ENCODE data around the gene TCL1B.

The TCL1B gene

DNA sequence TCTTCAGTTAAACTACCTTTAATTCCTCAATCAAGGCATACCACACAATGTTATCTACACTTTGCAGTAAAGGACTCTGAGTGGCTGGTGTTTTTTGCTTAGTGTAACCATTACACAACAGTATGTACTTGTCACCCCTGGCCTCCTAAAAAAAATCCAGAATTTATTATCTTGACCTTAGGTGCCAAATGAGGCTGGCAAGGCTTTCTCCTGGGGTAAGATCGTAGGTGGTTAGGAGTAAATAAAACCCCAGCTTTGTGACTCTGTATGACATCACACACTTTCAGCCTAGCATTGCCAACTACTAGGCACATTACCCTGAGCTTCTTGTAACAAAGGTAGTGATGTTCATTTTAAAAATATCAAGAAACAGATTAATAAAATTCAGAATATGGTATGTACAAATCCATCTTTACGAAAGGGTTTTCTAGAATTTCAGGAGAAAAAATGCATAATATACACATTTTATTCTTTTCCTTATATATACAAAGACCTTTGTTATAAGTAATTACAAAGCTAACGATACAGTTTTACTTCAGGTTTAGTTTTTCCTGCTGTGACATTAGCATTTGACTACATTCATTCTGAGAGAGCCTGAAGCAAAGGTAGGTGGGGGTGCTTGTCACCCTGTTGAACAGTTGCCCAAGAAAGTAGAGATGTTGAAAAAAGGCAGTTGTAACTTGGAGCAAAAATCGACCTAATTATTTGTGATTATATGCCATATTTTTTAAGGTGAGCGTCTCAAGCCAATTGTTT lies 14.2 kb downstream of the TCL1B start:
- no peaks in the 10 kb centered on the region for H3K27me3 ChIP-seq (ENCODE audit: insufficient read depth, insufficient read length)
- H3K9ac ChIP-seq (ENCODE audit: insufficient read length, low read depth) = no peak overlapping the region
- no peak for TF ChIP-seq YY1 (IDR thresholded peaks at IDR 0.05; ENCODE audit: insufficient read depth, insufficient read length)
- no peak for TF ChIP-seq SUZ12 (IDR thresholded peaks at IDR 0.05; ENCODE audit: extremely low read depth, insufficient read depth, insufficient read length)
- TF ChIP-seq ZNF274 (IDR thresholded peaks at IDR 0.05; ENCODE audit: low read depth, low read length) = no peak
- peaks cover 2% of the 10 kb centered on the region for H3K4me1 ChIP-seq (ENCODE audit: insufficient read depth, insufficient read length)
- H3K36me3 ChIP-seq (ENCODE audit: insufficient read depth, insufficient read length, low read length) = no peaks in the 10 kb centered on the region
- no peak for DNase-seq (ENCODE audit: low read depth, low spot score)
- H3K9me3 ChIP-seq (ENCODE audit: insufficient read depth, low read length) = no peaks in the 10 kb centered on the region
- no peak overlapping the region for H3K4me3 ChIP-seq (ENCODE audit: insufficient read length, low read depth)

GRCh38 chr14:95701846-95702221 lies 15.6 kb downstream of the TCL1B start:
- H3K9me3 ChIP-seq (ENCODE audit: insufficient read depth, low read length) = no peaks in the 10 kb centered on the region
- TF ChIP-seq YY1 (IDR thresholded peaks at IDR 0.05; ENCODE audit: insufficient read depth, insufficient read length) (no peak), SUZ12 (IDR thresholded peaks at IDR 0.05; ENCODE audit: extremely low read depth, insufficient read depth, insufficient read length) (no peak), ZNF274 (IDR thresholded peaks at IDR 0.05; ENCODE audit: low read depth, low read length) (no peak)
- H3K4me3 ChIP-seq (ENCODE audit: insufficient read length, low read depth) = no peak overlapping the region
- H3K9ac ChIP-seq (ENCODE audit: insufficient read length, low read depth) = no peak overlapping the region
- H3K27me3 ChIP-seq (ENCODE audit: insufficient read depth, insufficient read length) = no peaks in the 10 kb centered on the region
- peaks cover 2% of the 10 kb centered on the region for H3K4me1 ChIP-seq (ENCODE audit: insufficient read depth, insufficient read length)
- DNase-seq (ENCODE audit: low read depth, low spot score) = no peak
- no peaks in the 10 kb centered on the region for H3K36me3 ChIP-seq (ENCODE audit: insufficient read depth, insufficient read length, low read length)

DNA sequence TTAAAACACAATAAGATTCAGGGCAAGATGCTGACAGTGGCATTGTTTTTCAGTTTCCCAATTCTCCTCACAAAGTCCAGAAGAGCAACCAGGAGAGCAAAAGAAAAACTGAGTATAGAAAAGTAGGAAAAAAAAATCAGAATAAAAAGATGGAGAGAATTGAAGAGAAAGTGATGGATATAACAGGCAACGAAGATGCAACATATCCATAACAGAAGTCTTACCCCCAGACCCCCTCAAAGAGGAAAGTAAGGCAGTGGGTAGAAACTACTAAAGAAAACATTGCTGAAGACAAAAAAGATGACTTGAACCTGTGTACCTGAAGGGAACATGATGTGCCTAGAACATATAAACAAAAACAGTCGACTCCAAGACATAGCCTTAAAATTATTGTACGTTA lies 17.1 kb downstream of the TCL1B start:
- H3K9ac ChIP-seq (ENCODE audit: insufficient read length, low read depth) = no peak overlapping the region
- DNase-seq (ENCODE audit: low read depth, low spot score) = no peak
- TF ChIP-seq ZNF274 (IDR thresholded peaks at IDR 0.05; ENCODE audit: low read depth, low read length) (no peak), YY1 (IDR thresholded peaks at IDR 0.05; ENCODE audit: insufficient read depth, insufficient read length) (no peak), SUZ12 (IDR thresholded peaks at IDR 0.05; ENCODE audit: extremely low read depth, insufficient read depth, insufficient read length) (no peak)
- H3K36me3 ChIP-seq (ENCODE audit: insufficient read depth, insufficient read length, low read length) = no peaks in the 10 kb centered on the region
- H3K27me3 ChIP-seq (ENCODE audit: insufficient read depth, insufficient read length) = no peaks in the 10 kb centered on the region
- peaks cover 2% of the 10 kb centered on the region for H3K4me1 ChIP-seq (ENCODE audit: insufficient read depth, insufficient read length)
- H3K9me3 ChIP-seq (ENCODE audit: insufficient read depth, low read length) = no peaks in the 10 kb centered on the region
- no peak overlapping the region for H3K4me3 ChIP-seq (ENCODE audit: insufficient read length, low read depth)

GRCh38 chr14:95703805-95704204 lies 17.6 kb downstream of the TCL1B start:
- H3K9me3 ChIP-seq (ENCODE audit: insufficient read depth, low read length) = no peaks in the 10 kb centered on the region
- no peak for DNase-seq (ENCODE audit: low read depth, low spot score)
- H3K4me3 ChIP-seq (ENCODE audit: insufficient read length, low read depth) = no peak overlapping the region
- H3K36me3 ChIP-seq (ENCODE audit: insufficient read depth, insufficient read length, low read length) = no peaks in the 10 kb centered on the region
- H3K9ac ChIP-seq (ENCODE audit: insufficient read length, low read depth) = no peak overlapping the region
- H3K4me1 ChIP-seq (ENCODE audit: insufficient read depth, insufficient read length) = peaks cover 2% of the 10 kb centered on the region
- TF ChIP-seq YY1 (IDR thresholded peaks at IDR 0.05; ENCODE audit: insufficient read depth, insufficient read length) (no peak), ZNF274 (IDR thresholded peaks at IDR 0.05; ENCODE audit: low read depth, low read length) (no peak), SUZ12 (IDR thresholded peaks at IDR 0.05; ENCODE audit: extremely low read depth, insufficient read depth, insufficient read length) (no peak)
- no peaks in the 10 kb centered on the region for H3K27me3 ChIP-seq (ENCODE audit: insufficient read depth, insufficient read length)

- no peaks in the 10 kb centered on the region for H3K36me3 ChIP-seq (ENCODE audit: insufficient read depth, insufficient read length, low read length)
- H3K9ac ChIP-seq (ENCODE audit: insufficient read length, low read depth) = no peak overlapping the region
- TF ChIP-seq ZNF274 (IDR thresholded peaks at IDR 0.05; ENCODE audit: low read depth, low read length) = no peak
- TF ChIP-seq YY1 (IDR thresholded peaks at IDR 0.05; ENCODE audit: insufficient read depth, insufficient read length) = no peak
- no peak for TF ChIP-seq SUZ12 (IDR thresholded peaks at IDR 0.05; ENCODE audit: extremely low read depth, insufficient read depth, insufficient read length)
- H3K27me3 ChIP-seq (ENCODE audit: insufficient read depth, insufficient read length) = no peaks in the 10 kb centered on the region
- H3K4me3 ChIP-seq (ENCODE audit: insufficient read length, low read depth) = no peak overlapping the region
- H3K4me1 ChIP-seq (ENCODE audit: insufficient read depth, insufficient read length) = peaks cover 2% of the 10 kb centered on the region
- no peaks in the 10 kb centered on the region for H3K9me3 ChIP-seq (ENCODE audit: insufficient read depth, low read length)
- no peak for DNase-seq (ENCODE audit: low read depth, low spot score)
Measured at GRCh38 chr14:95705518-95705917, 19.3 kb downstream of the TCL1B start.

GRCh38 chr14:95707327-95707726 lies 21.1 kb downstream of the TCL1B start:
- Histone ChIP-seq H3K36me3 (ENCODE audit: insufficient read depth, insufficient read length, low read length) (no peaks in the 10 kb centered on the region), H3K9ac (ENCODE audit: insufficient read length, low read depth) (no peak overlapping the region), H3K27me3 (ENCODE audit: insufficient read depth, insufficient read length) (no peaks in the 10 kb centered on the region), H3K9me3 (ENCODE audit: insufficient read depth, low read length) (no peaks in the 10 kb centered on the region), H3K4me3 (ENCODE audit: insufficient read length, low read depth) (no peak overlapping the region), H3K4me1 (ENCODE audit: insufficient read depth, insufficient read length) (no peaks in the 10 kb centered on the region)
- TF ChIP-seq ZNF274 (IDR thresholded peaks at IDR 0.05; ENCODE audit: low read depth, low read length) (no peak), YY1 (IDR thresholded peaks at IDR 0.05; ENCODE audit: insufficient read depth, insufficient read length) (no peak), SUZ12 (IDR thresholded peaks at IDR 0.05; ENCODE audit: extremely low read depth, insufficient read depth, insufficient read length) (no peak)
- no peak for DNase-seq (ENCODE audit: low read depth, low spot score)

DNA sequence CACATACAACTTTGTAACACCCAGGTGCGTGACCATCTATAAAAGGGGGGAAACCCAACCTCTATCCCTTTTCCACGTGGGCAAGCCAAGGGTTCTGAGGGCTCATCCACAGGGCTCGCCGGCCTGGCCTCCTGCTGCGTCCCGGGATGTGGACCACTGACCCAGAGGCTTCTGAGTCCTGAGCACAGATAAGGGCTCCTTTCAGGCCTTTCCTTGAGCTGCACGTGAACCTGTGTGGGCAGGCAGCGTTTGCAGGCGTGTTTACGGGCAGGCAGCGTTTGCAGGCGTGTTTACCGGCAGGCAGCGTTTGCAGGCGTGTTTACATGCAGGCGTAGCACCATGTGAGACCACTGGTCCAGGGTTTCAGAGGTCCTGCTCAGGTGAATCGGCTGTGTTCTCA lies 23.9 kb downstream of the TCL1B start:
- Histone ChIP-seq H3K9ac (ENCODE audit: insufficient read length, low read depth) (no peak overlapping the region), H3K27me3 (ENCODE audit: insufficient read depth, insufficient read length) (no peaks in the 10 kb centered on the region), H3K4me3 (ENCODE audit: insufficient read length, low read depth) (no peak overlapping the region), H3K4me1 (ENCODE audit: insufficient read depth, insufficient read length) (no peaks in the 10 kb centered on the region), H3K9me3 (ENCODE audit: insufficient read depth, low read length) (no peaks in the 10 kb centered on the region; the same call in 1 of the 2 replicates), H3K36me3 (ENCODE audit: insufficient read depth, insufficient read length, low read length) (no peaks in the 10 kb centered on the region)
- TF ChIP-seq YY1 (IDR thresholded peaks at IDR 0.05; ENCODE audit: insufficient read depth, insufficient read length) = no peak
- TF ChIP-seq ZNF274 (IDR thresholded peaks at IDR 0.05; ENCODE audit: low read depth, low read length) = no peak
- no peak for TF ChIP-seq SUZ12 (IDR thresholded peaks at IDR 0.05; ENCODE audit: extremely low read depth, insufficient read depth, insufficient read length)
- DNase-seq (ENCODE audit: low read depth, low spot score) = no peak

Measured in NT2/D1 (cell line).